IMR-90 (cell line): Measurements from ENCODE around the gene ADAMTSL5. TPM values are rescaled to one million over a fixed set of nuclear protein-coding genes. Genes with fewer than 3 reads are reported as not detected.

Experiments
- ATAC-seq: fragments of 200-7000 bp; cut with Tn5 transposase; 2 replicates; pipeline ENCODE4 v1.9.1; 2020; ENCODE audit warnings: low read depth, mild to moderate bottlenecking, moderate library complexity
- BruUV-seq: library from RNA; stranded (reverse); fragments of 400-500 nt; replicated peaks from 2 replicates; lab custom pipeline; 2021; lab: Mats Ljungman, UMichigan
- CTCF ChIA-PET: fragments of 300-600 bp; formaldehyde crosslinking; extraction: SDS; loops from one replicate; lab custom pipeline; 2021; ENCODE audit warnings: antibody characterized with exemption; lab: Yijun Ruan, JAX
- POLR2A ChIA-PET: fragments of 300-600 bp; sonication (Branson Sonifier 250); formaldehyde crosslinking; loops from one replicate; lab custom pipeline; 2022; ENCODE audit warnings: antibody characterized with exemption; ENCODE audit not compliant: unreplicated experiment; lab: Charles Lee
- DNase-seq: peaks from one replicate; pipeline ENCODE4 v3.0.0; 2013
- H2AFZ ChIP-seq: replicated peaks from 2 replicates; pipeline ENCODE3; 2013; ENCODE audit warnings: low read length, mild to moderate bottlenecking; ENCODE audit not compliant: poor library complexity
- H2AK5ac ChIP-seq: 2 replicates; pipeline ENCODE4 v1.6.1; 2013; ENCODE audit warnings: low read depth, low read length, inconsistent platforms
- H2AK9ac ChIP-seq: replicated peaks from 2 replicates; pipeline ENCODE3; 2013; ENCODE audit warnings: mild to moderate bottlenecking, low read depth, low read length, moderate library complexity; ENCODE audit not compliant: poor library complexity
- H2BK120ac ChIP-seq: 2 replicates; pipeline ENCODE4 v1.6.1; 2013; ENCODE audit warnings: low read depth, low read length, inconsistent platforms
- H2BK15ac ChIP-seq: 3 replicates; pipeline ENCODE4 v1.6.1; 2013; ENCODE audit warnings: low read depth, low read length, inconsistent platforms
- H2BK20ac ChIP-seq: 2 replicates; pipeline ENCODE4 v1.6.1; 2013; ENCODE audit warnings: low read depth, mild to moderate bottlenecking, inconsistent platforms, low read length, moderate library complexity
- H2BK5ac ChIP-seq: 2 replicates; pipeline ENCODE4 v1.6.1; 2013; ENCODE audit warnings: mild to moderate bottlenecking, low read depth, low read length, inconsistent platforms; ENCODE audit not compliant: poor library complexity, severe bottlenecking
- H3K14ac ChIP-seq: replicated peaks from 2 replicates; pipeline ENCODE4 v1.6.1; 2013; ENCODE audit warnings: low read depth, low read length, inconsistent platforms
- H3K18ac ChIP-seq: 2 replicates; pipeline ENCODE4 v1.6.1; 2013; ENCODE audit warnings: low read depth, low read length, control low read depth
- H3K23ac ChIP-seq: 2 replicates; pipeline ENCODE4 v1.6.1; 2013; ENCODE audit warnings: low read depth, low read length, inconsistent platforms
- H3K27ac ChIP-seq: 2 replicates; pipeline ENCODE4 v1.5.1; 2013; ENCODE audit warnings: mild to moderate bottlenecking, control low read depth, low read length; ENCODE audit not compliant: insufficient read depth
- H3K27me3 ChIP-seq: 2 replicates; pipeline ENCODE4 v1.6.1; 2013; ENCODE audit warnings: low read length; ENCODE audit not compliant: control insufficient read depth, insufficient read depth
- H3K36me3 ChIP-seq: 2 replicates; pipeline ENCODE4 v1.6.1; 2013; ENCODE audit warnings: low read length, mixed read lengths; ENCODE audit not compliant: control insufficient read depth, insufficient read depth
- H3K4ac ChIP-seq: 2 replicates; pipeline ENCODE4 v1.6.1; 2013; ENCODE audit warnings: low read depth, low read length, inconsistent platforms
- H3K4me1 ChIP-seq: 2 replicates; pipeline ENCODE4 v1.6.1; 2013; ENCODE audit warnings: low read length, mixed read lengths; ENCODE audit not compliant: control insufficient read depth, insufficient read depth
- H3K4me2 ChIP-seq: 2 replicates; pipeline ENCODE4 v1.6.1; 2013; ENCODE audit warnings: low read depth, mild to moderate bottlenecking, control low read depth, low read length, moderate library complexity
- H3K4me3 ChIP-seq: 2 replicates; pipeline ENCODE4 v1.5.1; 2013; ENCODE audit warnings: low read depth, mild to moderate bottlenecking, control low read depth, low read length, moderate library complexity; ENCODE audit not compliant: insufficient read depth
- H3K56ac ChIP-seq: 2 replicates; pipeline ENCODE4 v1.6.1; 2013; ENCODE audit warnings: low read length, inconsistent platforms; ENCODE audit not compliant: insufficient read depth; ENCODE audit errors: extremely low read depth
- H3K79me1 ChIP-seq, 2 experiments: 2 replicates each; pipeline ENCODE4 v1.6.1; 2013; ENCODE audit warnings: low read length in 2 of 2, inconsistent platforms in 1 of 2, low read depth in 1 of 2
- H3K9ac ChIP-seq: 2 replicates; pipeline ENCODE4 v1.6.1; 2013; ENCODE audit warnings: low read depth, low read length, control low read depth
- H3K9me1 ChIP-seq: 2 replicates; pipeline ENCODE4 v1.6.1; 2013; ENCODE audit warnings: low read length, inconsistent platforms; ENCODE audit not compliant: insufficient read depth
- H3K9me3 ChIP-seq: 2 replicates; pipeline ENCODE4 v1.6.1; 2013; ENCODE audit warnings: low read length; ENCODE audit not compliant: control insufficient read depth, insufficient read depth
- H4K20me1 ChIP-seq: 2 replicates; pipeline ENCODE4 v1.6.1; 2013; ENCODE audit warnings: low read length, inconsistent platforms; ENCODE audit not compliant: insufficient read depth
- H4K5ac ChIP-seq: 2 replicates; pipeline ENCODE4 v1.6.1; 2013; ENCODE audit warnings: mild to moderate bottlenecking, low read depth, low read length, control low read depth
- H4K8ac ChIP-seq, 2 experiments: 2 replicates each; pipeline ENCODE4 v1.6.1; 2013; ENCODE audit warnings: low read depth in 2 of 2, low read length in 2 of 2, control low read depth in 1 of 2, inconsistent platforms in 1 of 2
- H4K91ac ChIP-seq: 2 replicates; pipeline ENCODE4 v1.6.1; 2013; ENCODE audit warnings: low read depth, low read length, inconsistent platforms; ENCODE audit not compliant: insufficient read depth
- FOS ChIP-seq: fragments of 150-350 bp; IDR thresholded peaks from 2 replicates; pipeline ENCODE4 v1.6.1; 2016; ENCODE audit warnings: low read depth, low read length
- POLR2A ChIP-seq: IDR thresholded peaks from 2 replicates; pipeline ENCODE4 v1.6.1; 2012; ENCODE audit warnings: mild to moderate bottlenecking, low read depth, low read length
- RAD21 ChIP-seq: IDR thresholded peaks from 2 replicates; pipeline ENCODE4 v1.6.1; 2012; ENCODE audit warnings: low read length, improper control_type of control experiment
- RCOR1 ChIP-seq: IDR thresholded peaks from 2 replicates; pipeline ENCODE4 v1.6.1; 2012; ENCODE audit warnings: mild to moderate bottlenecking, low read length, improper control_type of control experiment; ENCODE audit not compliant: insufficient replicate concordance
- SMC3 ChIP-seq: fragments of 150-350 bp; IDR thresholded peaks from 2 replicates; pipeline ENCODE4 v1.6.1; 2016; ENCODE audit warnings: low read depth, mild to moderate bottlenecking, antibody characterized with exemption, low read length, moderate library complexity
- WGBS, 2 experiments: methylation state at CpG; one replicate each; pipeline versions ENCODE4 v1.1.5 to v1.1.7; 2013; ENCODE audit warnings: missing lambda C conversion rate in 2 of 2; ENCODE audit not compliant: insufficient read length in 1 of 2; ENCODE audit errors: extremely low coverage in 2 of 2; 5-methylcytosine and 5-hydroxymethylcytosine counted together
- dilution Hi-C: fragments of 300-500 bp; cut with HindIII; formaldehyde crosslinking; loops from one replicate; pipeline ENCODE4 v1.14.3; 2018; ENCODE audit warnings: low sequenced_read_pairs; ENCODE audit not compliant: unreplicated experiment
- in situ Hi-C: fragments of 300-500 bp; cut with MboI; formaldehyde crosslinking; loops from 3 replicates; pipeline ENCODE4 v1.14.3; 2019; ENCODE audit warnings: low sequenced_read_pairs, inconsistent platforms, mixed read lengths
- intact Hi-C: fragments of 100-400 bp; cut with micrococcal nuclease; formaldehyde crosslinking; loops from 2 replicates; pipeline ENCODE4 v1.10.0; 2022
- polyA plus RNA-seq, 3 experiments: library from polyadenylated mRNA; depleted of rRNA; stranded (reverse); fragments of >200 nt; gene quantifications; 2 replicates each; pipeline ENCODE4 v1.2.3, GENCODE V29; 2012; ENCODE audit warnings: low replicate concordance in 1 of 3
- total RNA-seq: library from RNA; depleted of rRNA; stranded (reverse); fragments of >200 nt; gene quantifications from 2 replicates; pipeline ENCODE4 v1.2.3, GENCODE V29; 2012

Gene ADAMTSL5
- total and polyA plus RNA-seq, 2 of the 4 experiments (the other 2 are of a cell fraction) = 0.90 to 10.8 TPM

DNA sequence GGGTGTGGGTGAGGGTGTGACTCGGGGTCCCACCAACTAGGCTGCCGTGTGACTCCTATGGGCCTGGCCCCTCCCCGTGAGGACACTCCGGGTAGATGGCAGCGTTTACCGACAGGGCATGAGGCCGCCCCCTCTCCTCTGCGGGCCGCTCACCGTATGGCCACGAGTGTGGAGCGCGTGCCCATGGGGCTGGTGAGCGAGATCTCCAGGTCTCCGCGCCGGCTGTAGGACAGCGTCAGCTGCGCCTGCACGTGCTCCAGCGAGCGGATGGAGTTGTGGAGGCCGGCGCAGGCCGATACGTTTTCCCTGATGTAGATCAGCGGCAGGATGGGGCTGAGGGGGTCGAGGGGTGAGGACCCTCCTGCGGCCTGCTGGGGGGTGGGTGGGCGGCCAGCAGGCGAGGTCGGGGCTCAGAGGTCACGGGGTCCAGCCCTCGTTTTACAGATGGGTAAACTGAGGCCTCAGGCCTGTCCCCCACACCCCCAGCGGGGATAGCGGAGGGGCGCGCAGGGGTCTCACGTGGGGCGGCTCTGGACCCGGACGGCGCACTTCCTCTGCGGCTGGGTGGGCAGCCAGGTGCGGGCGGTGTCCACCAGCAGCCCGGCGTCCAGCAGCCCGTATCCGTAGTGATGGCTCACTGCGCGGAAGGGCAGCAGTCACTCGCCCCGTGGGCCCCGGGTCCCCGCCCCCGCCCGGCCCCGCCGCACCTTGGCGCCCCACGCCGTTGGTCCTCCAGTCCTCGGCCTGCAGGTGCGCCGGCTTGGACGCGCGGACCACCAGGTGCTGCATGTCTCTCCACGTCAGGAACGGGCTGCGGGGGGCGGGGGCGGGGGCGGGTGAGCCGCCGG is 29.5 kb downstream of the ADAMTSL5 start:
- Histone ChIP-seq H2BK120ac (no peak overlapping the region), H3K4ac (no peak overlapping the region), H3K56ac (no peak overlapping the region), H3K4me2 (no peak overlapping the region), H4K20me1 (peaks cover 4% of the 10 kb centered on the region), H3K27me3 (no peaks in the 10 kb centered on the region), H2AK5ac (no peak overlapping the region), H3K79me1 (peaks cover 2 to 3% of the 10 kb centered on the region in 2 experiments; a peak in 3 of 4 replicates), H3K27ac (no peak overlapping the region), H4K91ac (no peak overlapping the region), H2BK5ac (no peak overlapping the region), H2BK20ac (no peak overlapping the region), H3K9me3 (no peaks in the 10 kb centered on the region), H3K14ac (no peak overlapping the region), H3K18ac (no peak overlapping the region), H2AK9ac (no peak overlapping the region), H3K4me1 (no peaks in the 10 kb centered on the region), H4K5ac (no peak overlapping the region), H3K23ac (no peak overlapping the region), H4K8ac (no peak overlapping the region), H2BK15ac (no peak overlapping the region), H3K9me1 (no peaks in the 10 kb centered on the region), H2AFZ (no peak overlapping the region), H3K9ac (no peak overlapping the region), H3K4me3 (no peak overlapping the region), H3K36me3 (no peaks in the 10 kb centered on the region)
- intact Hi-C loops = no loop called here
- BruUV-seq = no TSS peak
- ATAC-seq = no peak
- POLR2A ChIA-PET = no interaction called here
- no peak for DNase-seq
- WGBS, 2 experiments = 94% methylated on average over 35 of the region's 77 CpGs; no CpG with 5 or more reads in 1 of the 2 experiments
- CTCF ChIA-PET = no interaction called here
- dilution Hi-C loops = no loop called here
- TF ChIP-seq POLR2A = no peak
- no peak for TF ChIP-seq FOS
- TF ChIP-seq SMC3 = no peak
- no peak for TF ChIP-seq RCOR1
- no peak for TF ChIP-seq RAD21
- in situ Hi-C loops = no loop called here
